Right ventricle myocardium inferior (tissue), 1 donor: ENCODE measurements around the gene CBFA2T2. TPM values are rescaled to one million over a fixed set of nuclear protein-coding genes. Genes with fewer than 3 reads are reported as not detected.
"Not testable (repeated sequence)": the region's sequence is repeated elsewhere in the genome, so short reads cannot be mapped to it uniquely, and the experiment has no call there.

Experiments
- ATAC-seq: fragments of 200-7000 bp; cut with Tn5 transposase; one replicate; pipeline ENCODE4 v1.9.1; 2020; ENCODE audit warnings: mild to moderate bottlenecking, moderate library complexity
- DNase-seq: peaks from one replicate; pipeline ENCODE4 v3.0.0; 2021; ENCODE audit errors: missing footprints
- intact Hi-C: fragments of 100-400 bp; cut with DNase I; formaldehyde crosslinking; loops from one replicate; pipeline ENCODE4 v1.11.0; 2022
- total RNA-seq: library from RNA; stranded (reverse); fragmentation: NEBNext Ultra II Directional; extraction: Animal tissue kit (Norgen Biotek cat#: 25700); gene quantifications from one replicate; pipeline ENCODE4 v1.2.1, GENCODE V29; 2021
- donor health status: DM: no; HTN: yes; CAD: no; lungs with severe emphysema.

Gene CBFA2T2
- total RNA-seq, 1 donor from 2014 or later, result 11.3 TPM

DNA sequence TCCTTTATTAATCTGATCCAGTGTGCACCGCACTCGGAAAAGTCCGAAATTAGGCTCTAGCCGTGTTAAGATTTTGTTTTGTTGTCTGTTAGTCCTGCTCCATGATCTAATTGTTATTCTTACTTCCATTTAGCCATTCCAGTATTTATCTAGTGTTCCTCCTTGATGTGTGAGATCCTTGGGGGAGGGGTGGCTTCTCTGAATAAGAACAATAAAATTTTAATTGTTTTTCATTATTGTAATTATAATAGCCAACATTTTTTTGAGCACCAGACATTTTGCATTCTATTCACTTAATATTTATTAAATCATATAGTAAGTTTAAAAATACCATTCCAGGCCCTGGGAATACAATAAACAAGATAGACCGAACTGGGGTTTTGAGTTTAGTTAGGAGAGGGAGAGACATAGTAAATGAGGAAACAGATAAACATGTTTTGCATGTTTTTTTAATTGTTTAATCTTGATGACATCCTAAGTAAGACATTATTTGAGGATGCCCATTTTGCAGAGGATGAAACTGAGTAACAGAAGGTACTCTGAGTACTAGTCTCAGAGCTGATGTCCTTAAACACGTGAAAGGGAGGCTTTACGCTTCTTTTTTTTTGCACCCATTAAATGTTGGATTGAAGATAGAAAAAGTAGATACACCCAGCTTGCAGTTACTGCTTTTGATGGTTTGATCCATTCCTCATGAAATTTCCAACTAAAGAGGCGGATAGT is 1.2 kb downstream of the CBFA2T2 start:
- intact Hi-C loops, result no loop called here
- DNase-seq, result no peak

DNA sequence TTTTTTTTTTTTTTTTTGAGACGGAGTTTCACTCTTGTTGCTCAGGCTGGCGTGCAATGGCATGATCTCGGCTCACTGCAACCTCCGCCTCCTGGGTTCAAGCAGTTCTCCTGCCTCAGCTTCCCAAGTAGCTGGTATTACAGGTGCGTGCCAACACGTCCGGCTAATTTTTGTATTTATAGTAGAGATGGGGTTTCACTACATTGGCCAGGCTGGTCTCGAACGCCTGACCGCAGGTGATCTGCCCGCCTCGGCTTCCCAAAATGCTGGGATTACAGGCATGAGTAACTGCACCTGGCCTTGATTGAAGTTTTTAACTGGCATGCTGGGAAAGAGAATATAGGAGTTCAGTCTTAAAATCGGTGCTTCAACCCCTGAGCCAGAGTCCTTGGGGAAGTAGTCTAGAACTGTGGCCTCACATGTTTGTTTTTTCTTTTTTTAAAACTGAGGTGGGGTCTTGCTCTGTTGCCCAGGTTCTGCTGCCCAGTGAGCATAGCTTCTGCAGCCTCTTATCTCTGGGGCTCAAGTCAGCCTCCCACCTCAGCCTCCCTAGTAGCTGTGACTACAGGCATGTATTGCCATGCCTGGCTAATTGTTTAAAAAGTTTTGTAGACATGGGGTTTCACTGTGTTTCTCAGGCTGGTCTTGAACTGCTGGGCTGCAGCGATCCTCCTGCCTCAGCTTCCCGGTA is 3.3 kb downstream of the CBFA2T2 start:
- intact Hi-C loops, result no loop called here
- DNase-seq (no peak), ATAC-seq (no peak)

More for the DNA sequence above, 1.2 kb downstream of the CBFA2T2 start:
- no peak for ATAC-seq

DNA sequence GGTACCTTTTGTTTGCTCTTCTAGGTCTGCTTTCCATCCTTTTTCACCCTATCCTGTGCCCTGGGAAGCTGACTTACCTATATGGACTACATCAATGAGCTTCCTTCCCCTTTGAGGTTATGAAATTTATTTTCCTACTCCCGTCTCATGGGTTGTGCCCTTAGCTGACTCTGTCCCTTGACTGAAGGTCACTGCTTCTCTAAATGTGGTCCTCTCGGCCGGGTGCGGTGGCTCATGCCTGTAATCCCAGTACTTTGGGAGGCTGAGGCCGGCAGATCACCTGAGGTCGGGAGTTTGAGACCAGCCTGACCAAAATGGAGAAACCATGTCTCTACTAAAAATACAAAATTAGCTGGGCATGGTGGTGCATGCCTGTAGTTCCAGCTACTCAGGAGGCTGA is 6.9 kb downstream of the CBFA2T2 start:
- intact Hi-C loops, ATAC-seq, DNase-seq: not testable (repeated sequence)

DNA sequence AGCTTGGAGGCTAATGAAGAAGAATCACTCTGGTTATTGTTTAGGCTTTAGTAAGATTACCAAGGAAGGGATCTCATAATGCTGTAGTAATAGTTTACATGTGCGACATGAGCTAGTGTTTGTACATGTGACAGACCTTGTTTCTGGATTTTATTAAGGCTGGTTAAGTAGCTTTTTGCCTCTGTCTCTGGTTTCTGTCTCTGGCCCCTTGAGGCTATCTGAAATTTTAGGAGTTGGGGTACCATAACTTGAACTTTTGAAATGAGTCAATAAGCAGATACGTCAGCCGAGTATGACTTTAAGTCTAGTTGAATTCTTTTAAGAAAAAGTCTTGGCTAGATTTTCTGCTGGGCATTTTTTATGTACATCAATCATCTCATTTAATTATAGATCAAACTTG is 9.5 kb downstream of the CBFA2T2 start:
- ATAC-seq, result no peak
- DNase-seq, result no peak

DNA sequence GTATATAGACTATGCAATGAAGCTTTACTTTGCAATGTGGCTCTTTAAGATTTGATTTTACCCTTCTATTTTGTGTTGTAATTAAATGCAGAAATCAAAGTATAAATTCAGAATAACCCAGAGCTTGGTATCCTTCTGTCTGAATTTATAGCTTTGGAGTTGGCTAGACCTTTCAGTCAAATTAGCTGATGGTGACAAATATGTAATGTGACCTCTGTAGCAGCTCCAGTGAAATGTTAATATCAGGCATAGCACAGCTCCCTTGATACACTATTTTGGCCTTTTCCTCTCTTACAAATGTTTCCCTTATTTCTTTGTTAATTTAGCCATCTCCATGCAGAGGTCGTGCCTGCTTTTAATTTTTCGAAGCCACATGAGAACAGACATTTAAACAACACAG is 11.1 kb downstream of the CBFA2T2 start:
- intact Hi-C loops, result no loop called here
- ATAC-seq (no peak), DNase-seq (no peak)

More for the DNA sequence above, 9.5 kb downstream of the CBFA2T2 start:
- intact Hi-C loops, result no loop called here

DNA sequence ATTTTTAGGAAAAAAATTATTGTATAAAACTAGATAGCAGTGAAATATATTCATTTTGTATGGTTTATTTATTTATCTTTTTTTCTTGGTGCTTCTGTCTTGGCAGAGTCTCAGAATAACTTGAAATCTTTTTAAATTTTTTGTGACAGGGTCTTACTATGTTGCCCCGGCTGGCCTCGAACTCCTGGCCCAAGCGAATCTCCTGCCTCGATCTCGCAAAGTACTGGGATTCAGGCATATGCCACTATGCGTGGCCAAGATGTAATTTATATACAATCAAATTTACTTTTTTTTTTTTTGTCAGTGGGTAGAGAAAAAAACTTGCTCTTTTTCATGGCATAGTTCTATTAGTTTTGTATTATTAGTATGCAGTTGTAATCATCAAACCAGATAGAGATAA is 13.7 kb downstream of the CBFA2T2 start:
- intact Hi-C loops, result no loop called here
- DNase-seq (no peak), ATAC-seq (no peak)

DNA sequence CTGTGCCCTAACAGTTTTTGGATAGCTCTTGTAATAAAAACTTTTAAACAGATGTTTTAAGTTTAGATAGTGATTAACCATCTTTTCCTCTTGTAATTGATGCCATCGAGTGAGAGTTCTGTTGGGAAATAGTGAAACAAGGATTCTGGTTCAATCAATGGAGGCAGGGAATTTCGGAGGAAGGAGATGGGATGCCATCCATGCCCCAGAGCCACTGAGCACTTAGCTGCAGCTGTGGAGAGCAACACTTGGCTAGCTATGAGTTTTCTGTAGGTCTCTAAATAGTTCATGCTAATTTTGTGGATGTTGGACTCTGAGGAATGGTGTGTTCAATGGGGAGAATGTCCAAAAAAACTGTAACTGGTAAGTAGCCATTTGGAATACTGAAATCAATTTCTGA is 16.7 kb downstream of the CBFA2T2 start:
- no peak for DNase-seq
- no peak for ATAC-seq
- intact Hi-C loops, result no loop called here

DNA sequence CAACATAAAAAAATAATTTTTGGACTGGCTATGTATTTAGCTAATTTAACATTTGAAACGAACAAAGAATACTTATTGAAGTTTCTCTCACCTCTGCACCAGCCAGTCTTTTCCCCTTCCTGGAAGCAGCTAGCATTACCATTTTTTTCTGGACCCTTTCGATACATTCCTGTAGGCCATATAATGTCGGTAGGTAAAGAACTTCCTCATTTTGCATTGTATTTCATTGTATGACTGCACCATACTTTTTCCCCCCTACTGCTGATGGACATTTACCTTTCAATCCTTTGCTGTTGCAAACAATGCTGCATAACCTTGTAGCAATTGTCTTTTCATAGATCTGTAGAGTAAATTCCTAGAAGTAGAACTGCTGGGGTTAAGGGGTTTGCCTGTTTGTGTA is 17.6 kb downstream of the CBFA2T2 start:
- ATAC-seq (no peak), DNase-seq (no peak)
- intact Hi-C loops, result no loop called here

DNA sequence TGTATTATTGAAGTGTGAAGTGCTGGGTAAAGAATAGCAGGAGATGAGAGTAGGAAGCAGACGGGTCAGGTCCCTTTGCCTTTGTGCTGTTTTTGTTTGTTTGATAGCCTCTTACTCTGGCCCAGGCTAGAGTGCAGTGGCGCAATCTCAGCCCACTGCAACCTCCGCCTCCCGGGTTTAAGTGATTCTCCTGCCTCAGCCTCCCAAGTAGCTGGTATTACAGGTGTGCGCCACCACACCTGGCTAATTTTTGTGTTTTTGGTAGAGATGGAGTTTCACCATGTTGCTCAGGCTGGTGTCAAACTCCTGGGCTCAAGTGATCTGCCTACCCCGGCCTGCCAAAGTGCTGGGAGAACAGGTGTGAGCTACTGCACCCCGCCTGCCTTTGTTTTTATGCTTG is 18.1 kb downstream of the CBFA2T2 start:
- ATAC-seq, DNase-seq, intact Hi-C loops: not testable (repeated sequence)

DNA sequence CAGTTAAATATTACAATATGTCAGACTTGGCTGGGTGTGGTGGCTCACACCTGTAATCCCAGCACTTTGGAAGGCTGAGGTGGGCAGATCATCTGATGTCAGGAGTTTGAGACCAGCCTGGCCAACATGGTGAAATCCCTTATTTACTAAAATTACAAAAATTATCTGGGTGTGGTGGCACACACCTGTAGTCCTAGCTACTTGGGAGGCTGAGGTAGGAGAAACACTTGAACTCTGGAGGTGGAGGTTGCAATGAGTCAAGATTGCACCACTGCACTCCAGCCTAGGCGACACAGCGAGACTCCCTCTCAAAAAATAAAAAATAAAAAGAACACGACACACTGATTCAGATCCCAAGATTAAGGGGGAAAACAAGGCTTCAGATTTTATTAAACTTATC is 19.2 kb downstream of the CBFA2T2 start:
- intact Hi-C loops, ATAC-seq, DNase-seq: not testable (repeated sequence)

DNA sequence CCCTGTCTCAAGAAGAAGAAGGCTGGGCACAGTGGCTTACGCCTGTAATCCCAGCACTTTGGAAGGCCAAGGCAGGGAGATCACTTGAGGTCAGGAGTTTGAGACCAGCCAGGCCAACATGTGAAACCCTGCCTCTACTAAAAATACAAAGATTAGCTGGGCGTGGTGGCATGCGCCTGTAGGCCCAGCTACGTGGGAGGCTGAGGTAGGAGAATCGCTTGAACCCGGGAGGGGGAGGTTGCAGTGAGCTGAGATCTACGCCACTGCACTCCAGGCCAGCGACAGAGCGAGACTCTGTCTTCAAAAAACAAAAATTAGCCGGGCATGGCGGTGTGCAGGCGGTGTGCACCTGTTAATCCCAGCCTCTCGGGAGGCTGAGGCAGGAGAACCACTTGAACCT is 22.0 kb downstream of the CBFA2T2 start:
- intact Hi-C loops, DNase-seq, ATAC-seq: not testable (repeated sequence)

DNA sequence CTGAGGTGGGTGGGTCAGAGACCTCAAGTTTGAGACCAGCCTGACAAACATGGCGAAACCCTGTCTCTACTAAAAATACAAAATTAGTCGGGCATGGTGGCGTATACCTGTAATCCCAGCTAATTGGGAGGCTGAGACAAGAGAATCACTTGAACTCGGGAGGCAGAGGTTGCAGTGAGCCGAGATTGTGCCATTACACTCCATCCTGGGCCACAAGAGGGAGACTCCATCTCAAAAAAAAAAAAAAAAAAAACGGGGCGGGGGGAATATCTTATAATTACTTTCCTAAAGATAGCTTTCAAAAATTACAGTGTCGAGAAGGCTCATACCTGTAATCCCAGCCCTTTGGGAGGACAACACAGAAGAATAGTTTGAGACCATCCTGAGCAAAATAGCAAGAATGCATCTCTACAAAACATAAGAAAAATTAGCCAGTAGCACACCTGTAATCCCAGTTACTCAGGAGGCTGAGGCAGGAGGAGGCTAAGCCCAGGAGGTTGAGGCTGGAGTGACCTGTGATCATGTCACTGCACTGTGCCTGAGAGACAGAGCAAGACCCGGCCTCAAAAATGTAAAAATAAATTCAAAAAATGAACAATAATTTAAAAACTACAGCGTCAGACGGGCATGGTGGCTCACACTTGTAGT is 25.8 kb downstream of the CBFA2T2 start:
- no peak for ATAC-seq
- intact Hi-C loops, result no loop called here
- DNase-seq, result no peak

DNA sequence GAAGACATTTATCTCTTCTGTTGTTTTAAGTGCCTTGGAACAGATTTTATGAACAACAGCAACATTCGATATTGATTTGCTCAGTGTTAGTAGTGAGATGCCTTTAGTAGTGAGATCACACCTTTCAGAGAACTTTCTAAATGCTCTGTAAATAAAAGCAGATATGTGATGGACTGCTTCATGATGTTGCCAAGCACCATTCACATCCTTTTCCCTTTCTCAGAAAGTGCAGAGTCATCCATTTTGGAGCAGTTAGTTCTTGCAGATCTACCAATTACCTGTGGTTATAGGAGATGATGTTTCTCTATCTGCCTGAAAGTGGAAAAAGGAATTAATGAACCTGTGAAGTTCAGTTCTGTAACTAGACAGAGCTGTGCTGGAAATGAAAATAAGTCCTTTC is 27.0 kb downstream of the CBFA2T2 start:
- ATAC-seq, result no peak
- intact Hi-C loops, result no loop called here
- no peak for DNase-seq

DNA sequence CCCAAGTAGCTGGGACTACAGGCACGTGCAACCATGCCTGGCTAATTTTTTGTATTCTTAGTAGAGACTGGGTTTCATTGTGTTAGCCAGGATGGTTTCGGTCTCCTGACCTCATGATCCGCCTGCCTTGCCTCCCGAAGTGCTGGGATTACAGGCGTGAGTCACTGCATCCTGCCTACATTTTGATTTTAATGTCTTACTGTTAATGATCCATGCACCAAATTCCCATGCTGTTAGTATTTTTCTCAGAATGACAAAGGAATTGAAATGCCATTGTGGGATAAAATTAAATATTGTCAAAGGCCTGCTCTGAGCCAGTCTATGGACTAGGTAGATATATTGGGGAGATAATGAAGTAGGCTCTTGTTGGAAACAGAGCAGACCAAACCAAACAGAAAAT is 28.2 kb downstream of the CBFA2T2 start:
- ATAC-seq, result no peak
- no peak for DNase-seq
- intact Hi-C loops, result no loop called here

DNA sequence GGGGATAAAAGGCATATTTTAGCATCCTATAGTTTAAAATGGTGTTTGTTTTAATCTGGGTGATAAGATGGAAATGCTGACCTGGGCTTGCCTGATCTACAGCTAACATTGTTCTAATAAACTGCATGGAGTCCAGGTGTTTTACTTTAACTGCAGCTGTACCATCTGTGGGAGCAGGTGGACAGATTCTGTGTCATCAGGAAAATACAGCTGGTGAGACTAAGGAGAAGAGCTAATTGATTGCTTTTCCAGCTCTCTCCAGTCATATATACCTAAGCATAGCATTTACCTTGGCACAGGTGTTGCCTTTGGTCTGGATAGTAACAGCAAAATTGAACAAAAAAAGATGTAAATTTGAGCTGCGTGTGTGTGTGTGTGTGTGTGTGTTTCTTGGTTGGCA is 31.6 kb downstream of the CBFA2T2 start:
- intact Hi-C loops, result no loop called here
- no peak for DNase-seq
- no peak for ATAC-seq

DNA sequence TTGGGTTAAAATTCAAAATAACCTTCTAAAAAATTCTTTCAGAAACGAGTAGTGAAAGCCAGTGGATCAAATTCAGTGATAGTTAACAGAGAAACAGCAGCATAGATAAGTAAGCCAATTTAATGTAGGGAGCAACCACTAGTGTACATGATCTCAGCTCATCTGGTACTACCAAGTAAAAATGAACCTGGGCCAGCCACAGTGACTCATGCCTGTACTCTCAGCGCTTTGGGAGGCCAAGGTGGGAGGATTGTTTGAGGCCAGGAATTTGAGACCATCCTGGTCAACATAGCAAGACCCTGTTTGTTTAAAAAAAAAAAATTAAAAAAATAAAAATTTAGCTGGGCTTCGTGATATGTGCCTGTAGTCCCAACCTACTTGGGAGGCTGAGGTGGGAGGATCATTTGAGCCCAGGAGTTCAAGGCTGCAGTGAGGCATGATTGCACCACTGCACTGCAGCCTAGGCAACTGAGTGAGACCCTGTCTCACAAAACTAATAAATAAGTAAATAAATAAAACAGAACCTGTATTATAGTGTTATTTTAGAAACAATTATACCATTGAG is 32.4 kb downstream of the CBFA2T2 start:
- intact Hi-C loops, result no loop called here
- ATAC-seq, result no peak
- DNase-seq, result no peak

DNA sequence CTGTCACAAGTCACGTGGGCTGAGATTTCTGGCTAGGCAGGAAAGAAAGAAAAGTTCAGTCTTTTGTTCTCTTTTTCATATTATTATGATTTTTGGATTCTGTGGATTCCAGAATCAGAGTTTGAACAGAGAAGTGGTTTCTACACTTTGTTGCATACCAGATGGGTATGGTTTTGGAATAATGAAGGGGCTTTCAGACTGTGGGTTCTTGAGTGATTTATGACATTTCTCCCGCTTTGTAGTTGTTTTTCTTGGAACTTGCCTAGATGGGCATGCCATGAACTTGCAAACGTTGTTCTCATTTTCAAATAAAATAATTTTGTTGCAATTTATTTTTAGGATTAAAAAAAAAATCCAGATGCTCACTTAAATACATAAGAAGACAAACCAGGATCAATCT is 34.4 kb downstream of the CBFA2T2 start:
- intact Hi-C loops, result no loop called here
- ATAC-seq, result no peak
- DNase-seq, result no peak

DNA sequence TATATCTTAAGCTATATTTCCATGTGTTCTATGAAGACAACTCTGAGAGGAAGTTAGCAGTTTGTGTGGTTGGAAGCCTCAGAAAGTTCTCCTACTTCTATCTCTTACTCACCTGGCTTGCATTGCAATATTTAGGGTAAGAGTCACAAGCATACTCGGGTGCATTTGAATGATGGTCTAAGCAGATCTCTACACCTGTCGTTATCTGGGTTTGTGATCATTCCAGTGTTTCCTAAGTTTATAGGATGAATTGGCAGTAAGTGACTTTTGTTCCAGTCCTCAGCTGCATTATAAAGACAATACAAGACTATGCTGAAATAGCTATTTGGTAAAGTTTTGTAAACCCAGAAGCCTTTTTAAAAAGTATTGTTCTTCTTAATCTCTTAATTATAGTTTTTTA is 36.9 kb downstream of the CBFA2T2 start:
- DNase-seq, result no peak
- ATAC-seq, result no peak
- intact Hi-C loops, result no loop called here

DNA sequence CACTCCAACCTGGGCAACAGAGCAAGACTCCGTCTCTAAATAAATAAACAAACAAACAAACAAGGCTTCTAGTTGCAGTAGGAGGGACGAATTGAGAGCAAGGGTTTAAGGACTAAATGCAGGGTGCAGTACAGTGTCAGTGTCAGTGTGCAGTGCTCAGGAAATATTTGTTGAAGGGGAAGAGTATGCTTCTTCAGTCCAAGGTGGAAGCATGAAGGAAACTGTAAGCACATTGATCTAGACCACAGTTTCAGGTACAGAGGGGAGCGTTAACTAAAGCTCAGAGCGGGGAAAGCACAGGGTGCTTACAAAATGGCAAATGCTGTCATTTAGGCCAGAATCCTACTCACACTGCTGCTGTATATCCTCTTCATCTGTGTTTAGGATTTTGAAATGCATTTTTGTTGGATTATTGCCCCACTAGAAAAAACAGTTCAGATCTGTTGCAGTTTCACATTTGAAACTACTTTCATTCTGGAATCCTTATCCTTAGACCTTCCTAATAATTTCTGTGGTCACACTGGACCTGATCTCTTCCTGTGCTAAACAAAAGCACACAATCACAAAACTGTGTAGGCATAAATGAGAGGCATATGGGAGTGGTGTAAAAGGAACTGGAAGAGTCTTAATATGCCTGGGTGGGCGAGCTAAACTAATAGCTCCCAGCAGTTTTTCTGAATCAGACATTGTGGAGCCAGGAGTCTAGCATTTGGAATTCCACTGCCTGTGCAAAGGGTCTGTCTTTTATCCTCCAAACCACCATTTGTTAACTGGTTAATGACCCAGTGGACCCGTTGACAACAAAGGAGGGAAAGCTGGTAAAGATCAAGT is 41.4 kb downstream of the CBFA2T2 start:
- DNase-seq (no peak), ATAC-seq (no peak)
- intact Hi-C loops, result no loop called here
